ENCODE data around the gene CSNK1A1.

DNA sequence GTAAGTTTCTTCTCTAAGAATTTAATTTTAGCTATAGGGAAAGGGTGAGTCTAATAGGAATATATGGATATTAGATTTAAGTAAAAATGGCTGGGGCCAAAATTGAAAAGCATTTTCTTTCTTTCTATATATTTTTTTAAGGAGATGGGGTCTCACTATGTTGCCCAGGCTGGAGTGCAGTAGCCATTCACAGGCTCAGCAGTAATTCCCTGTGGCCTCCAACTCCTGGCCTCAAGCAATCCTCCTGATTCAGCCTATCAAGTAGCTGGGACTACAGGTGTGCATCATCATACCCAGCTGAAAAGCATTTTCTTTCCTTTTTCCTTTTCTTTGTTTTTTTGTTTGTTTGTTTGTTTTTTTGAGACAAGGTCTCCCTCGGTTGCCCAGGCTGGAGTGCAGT is 41.1 kb downstream of the CSNK1A1 start:
- no peak for TF ChIP-seq POLR2A (IDR thresholded peaks at IDR 0.05)
- TF ChIP-seq, protein P1, sequence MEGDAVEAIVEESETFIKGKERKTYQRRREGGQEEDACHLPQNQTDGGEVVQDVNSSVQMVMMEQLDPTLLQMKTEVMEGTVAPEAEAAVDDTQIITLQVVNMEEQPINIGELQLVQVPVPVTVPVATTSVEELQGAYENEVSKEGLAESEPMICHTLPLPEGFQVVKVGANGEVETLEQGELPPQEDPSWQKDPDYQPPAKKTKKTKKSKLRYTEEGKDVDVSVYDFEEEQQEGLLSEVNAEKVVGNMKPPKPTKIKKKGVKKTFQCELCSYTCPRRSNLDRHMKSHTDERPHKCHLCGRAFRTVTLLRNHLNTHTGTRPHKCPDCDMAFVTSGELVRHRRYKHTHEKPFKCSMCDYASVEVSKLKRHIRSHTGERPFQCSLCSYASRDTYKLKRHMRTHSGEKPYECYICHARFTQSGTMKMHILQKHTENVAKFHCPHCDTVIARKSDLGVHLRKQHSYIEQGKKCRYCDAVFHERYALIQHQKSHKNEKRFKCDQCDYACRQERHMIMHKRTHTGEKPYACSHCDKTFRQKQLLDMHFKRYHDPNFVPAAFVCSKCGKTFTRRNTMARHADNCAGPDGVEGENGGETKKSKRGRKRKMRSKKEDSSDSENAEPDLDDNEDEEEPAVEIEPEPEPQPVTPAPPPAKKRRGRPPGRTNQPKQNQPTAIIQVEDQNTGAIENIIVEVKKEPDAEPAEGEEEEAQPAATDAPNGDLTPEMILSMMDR (IDR thresholded peaks at IDR 0.05), result no peak
- TF ChIP-seq POLR2AphosphoS5 (IDR thresholded peaks at IDR 0.05), result no peak
